Adrenal gland (tissue), 5 donors: ENCODE data around the gene AXIN1.

Experiments used
- CTCF ChIP-seq, 6 experiments: fragments of 450-650 bp in 4 of 6; fragments of 200-600 bp in 2 of 6; sonication (generic) in 1 of 6; IDR thresholded peaks; 1 replicate in 5 of 6; 2 replicates in 1 of 6; pipeline versions ENCODE4 v1.5.1 to v1.8.0; 2016 to 2021; ENCODE audit warnings: antibody characterized with exemption in 6 of 6, mild to moderate bottlenecking in 2 of 6, moderate library complexity in 1 of 6
- POLR2A ChIP-seq, 2 donors: fragments of 450-650 bp; IDR thresholded peaks; one replicate each; pipeline ENCODE4 v1.6.1; 2017; ENCODE audit warnings: antibody characterized with exemption in 2 of 2, mild to moderate bottlenecking in 2 of 2, moderate library complexity in 1 of 2
- donor health status: DM: no; HTN: no; CAD: no.

DNA sequence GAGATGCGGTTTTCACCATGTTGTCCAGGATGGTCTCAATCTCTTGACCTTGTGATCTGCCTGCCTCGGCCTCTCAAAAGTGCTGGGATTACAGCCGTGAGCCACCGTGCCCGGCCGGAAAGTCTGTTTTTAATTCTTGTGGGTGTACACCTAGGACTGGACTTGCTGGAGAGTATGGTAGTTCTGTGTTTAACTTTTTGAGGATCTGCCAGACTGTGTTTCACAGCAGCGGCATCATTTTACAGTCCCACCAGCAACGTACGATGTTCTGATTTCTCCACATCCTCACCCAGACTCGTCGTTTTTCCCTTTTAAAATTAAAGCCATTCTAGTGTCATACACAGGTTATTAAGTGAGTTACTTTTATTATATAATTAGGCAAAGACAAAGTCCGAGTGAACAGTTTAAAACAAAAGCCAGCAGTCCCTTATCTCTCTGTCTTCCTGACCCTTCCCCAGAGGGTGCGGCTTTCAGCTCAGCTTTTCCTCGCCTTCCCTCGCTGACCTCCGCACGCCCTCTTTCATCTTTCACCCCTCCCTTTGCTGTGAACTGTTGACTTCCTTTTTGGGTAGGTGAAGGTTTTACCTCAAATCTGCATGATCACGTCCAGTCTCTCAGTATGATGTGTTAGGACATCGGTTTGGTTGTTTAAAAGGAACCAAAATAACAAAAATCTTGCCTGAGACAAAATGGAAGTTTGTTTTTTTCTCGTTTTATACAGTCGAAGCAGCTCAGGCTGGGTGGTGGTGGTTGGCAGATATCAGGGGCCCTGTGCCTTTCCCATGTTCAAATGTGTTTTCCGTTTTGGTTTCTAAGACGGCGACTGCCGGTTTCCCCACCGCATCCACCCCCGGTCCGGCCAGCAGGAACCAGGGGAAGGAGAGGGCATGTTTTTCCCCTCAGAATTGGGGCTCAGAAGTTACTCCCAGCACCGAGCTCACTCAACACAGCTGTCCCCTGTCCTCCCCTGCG, 99.9 kb downstream of the AXIN1 start:
- no peak for TF ChIP-seq CTCF (IDR thresholded peaks at IDR 0.05)
- TF ChIP-seq POLR2A (IDR thresholded peaks at IDR 0.05): no peak
